Stimulated activated CD4-positive, alpha-beta T cell treated with anti-CD3 and anti-CD28 coated beads, Interleukin-1b, Interleukin-23, amount 100 ng/mL, for 48 hours (primary cell): ENCODE data around the gene QSOX1.
"Not testable (repeated sequence)": the region's sequence is repeated elsewhere in the genome, so short reads cannot be mapped to it uniquely, and the experiment has no call there.

Experiments
- DNase-seq: peaks from one replicate; pipeline ENCODE4 v3.0.0-alpha.2; 2020

Gene QSOX1, protein sequence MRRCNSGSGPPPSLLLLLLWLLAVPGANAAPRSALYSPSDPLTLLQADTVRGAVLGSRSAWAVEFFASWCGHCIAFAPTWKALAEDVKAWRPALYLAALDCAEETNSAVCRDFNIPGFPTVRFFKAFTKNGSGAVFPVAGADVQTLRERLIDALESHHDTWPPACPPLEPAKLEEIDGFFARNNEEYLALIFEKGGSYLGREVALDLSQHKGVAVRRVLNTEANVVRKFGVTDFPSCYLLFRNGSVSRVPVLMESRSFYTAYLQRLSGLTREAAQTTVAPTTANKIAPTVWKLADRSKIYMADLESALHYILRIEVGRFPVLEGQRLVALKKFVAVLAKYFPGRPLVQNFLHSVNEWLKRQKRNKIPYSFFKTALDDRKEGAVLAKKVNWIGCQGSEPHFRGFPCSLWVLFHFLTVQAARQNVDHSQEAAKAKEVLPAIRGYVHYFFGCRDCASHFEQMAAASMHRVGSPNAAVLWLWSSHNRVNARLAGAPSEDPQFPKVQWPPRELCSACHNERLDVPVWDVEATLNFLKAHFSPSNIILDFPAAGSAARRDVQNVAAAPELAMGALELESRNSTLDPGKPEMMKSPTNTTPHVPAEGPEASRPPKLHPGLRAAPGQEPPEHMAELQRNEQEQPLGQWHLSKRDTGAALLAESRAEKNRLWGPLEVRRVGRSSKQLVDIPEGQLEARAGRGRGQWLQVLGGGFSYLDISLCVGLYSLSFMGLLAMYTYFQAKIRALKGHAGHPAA

DNA sequence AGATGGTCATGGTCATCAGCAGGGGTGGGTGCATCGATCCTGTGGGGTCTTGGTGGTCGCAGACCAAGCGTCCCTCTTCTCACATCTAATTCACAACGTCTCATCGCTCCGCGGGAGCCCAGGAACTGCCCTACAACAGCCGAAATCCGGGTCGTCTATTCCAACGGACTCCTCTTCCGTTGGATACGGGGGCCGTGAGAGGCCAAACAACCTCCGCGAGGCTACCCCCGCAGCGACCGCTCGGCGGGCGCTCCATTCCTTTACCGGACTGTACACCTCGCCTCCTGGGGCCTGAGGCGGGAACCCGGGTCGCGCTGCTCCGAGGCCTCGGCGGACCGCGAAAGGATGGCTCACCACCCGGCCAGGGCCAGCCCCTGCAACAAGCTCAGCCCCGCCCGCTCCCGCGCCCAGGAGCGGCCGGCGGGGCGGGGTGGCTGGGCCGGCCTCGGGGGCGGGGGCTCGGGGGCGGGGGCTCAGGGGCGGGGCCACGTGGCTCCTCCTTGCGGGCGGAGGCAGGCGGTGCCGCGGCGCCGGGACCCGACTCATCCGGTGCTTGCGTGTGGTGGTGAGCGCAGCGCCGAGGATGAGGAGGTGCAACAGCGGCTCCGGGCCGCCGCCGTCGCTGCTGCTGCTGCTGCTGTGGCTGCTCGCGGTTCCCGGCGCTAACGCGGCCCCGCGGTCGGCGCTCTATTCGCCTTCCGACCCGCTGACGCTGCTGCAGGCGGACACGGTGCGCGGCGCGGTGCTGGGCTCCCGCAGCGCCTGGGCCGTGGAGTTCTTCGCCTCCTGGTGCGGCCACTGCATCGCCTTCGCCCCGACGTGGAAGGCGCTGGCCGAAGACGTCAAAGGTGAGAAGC, at the start of gene QSOX1:
TSS of gene QSOX1 (plus strand) at position 545 of the 857 bp plus-strand sequence. CDS start at position 584, 39 bp downstream.
- DNase-seq, result peak; percentile 89

DNA sequence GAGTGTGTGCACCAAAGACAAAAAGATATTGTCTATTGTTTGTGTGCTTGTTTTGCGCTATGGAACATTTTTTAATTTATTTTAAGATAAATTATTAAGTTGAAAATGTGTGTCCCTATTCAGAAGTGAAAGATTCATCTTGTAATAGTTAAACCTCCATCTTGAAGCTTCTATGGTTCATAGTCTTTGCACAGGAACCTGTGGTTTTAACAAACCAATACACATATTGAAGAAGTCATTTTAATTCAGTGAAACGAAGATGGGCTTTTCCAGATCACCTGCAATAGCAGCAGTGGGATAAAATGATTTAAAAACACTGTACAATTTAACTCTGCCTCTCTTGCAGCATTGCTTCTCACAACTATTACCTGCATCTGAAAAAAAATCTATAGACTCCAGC, 42.6 kb upstream of the QSOX1 start:
- DNase-seq, result no peak

DNA sequence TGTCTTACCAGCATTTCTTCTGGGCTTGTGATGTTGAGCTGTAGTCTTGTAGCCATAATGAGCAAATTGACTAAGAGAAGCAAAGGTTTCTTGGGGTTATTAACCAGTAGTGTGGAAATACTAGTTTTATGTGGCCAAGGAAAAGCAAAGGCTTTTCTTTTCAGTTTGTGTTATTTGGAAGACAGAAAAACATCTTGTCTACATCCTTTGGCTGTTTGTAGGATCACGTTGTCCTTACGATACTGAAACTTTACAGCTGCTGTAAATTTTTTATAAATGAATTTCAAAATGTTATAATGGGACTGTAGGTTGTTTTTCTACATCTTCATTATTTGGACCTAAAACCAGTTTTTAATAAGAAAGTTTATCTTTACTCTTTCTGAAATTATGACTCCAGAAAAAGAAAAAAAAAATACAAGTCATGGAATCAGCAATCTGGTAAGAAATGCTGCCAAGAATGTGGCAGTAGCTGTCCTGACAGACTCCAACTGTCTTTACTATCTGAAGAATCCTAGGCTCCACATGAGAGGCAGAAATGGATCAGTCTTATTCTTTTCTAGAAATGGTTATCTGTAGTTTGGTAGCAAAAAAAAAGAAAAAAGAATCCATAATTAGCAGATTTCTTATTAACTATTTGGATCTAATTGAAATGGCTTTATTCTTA, 41.6 kb upstream of the QSOX1 start:
- no peak for DNase-seq

DNA sequence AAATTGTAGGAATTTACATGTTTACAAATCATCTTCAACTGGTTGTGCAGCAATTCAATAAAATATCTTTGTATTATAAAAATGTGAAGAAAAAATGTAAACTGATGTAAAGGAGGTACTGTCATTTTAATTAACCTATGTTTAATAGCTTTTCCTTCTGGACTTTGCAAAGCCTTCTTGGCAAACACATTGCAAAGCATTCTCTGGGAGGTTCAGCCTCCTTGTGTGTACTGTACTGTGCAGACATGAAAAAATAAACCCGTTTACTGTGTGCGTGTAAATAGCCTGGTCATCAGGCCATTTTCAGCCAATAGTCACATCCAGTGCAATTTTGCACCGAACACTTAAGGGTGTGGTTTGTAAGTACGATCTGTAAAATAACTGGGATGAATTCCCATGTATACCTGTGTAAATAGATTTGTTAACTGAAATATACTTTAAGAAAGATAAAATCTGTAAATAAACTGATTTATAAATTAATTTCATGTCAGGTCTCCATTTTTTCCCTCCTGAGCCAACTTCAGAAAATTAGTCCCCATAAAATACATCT, 40.2 kb upstream of the QSOX1 start:
- no peak for DNase-seq

DNA sequence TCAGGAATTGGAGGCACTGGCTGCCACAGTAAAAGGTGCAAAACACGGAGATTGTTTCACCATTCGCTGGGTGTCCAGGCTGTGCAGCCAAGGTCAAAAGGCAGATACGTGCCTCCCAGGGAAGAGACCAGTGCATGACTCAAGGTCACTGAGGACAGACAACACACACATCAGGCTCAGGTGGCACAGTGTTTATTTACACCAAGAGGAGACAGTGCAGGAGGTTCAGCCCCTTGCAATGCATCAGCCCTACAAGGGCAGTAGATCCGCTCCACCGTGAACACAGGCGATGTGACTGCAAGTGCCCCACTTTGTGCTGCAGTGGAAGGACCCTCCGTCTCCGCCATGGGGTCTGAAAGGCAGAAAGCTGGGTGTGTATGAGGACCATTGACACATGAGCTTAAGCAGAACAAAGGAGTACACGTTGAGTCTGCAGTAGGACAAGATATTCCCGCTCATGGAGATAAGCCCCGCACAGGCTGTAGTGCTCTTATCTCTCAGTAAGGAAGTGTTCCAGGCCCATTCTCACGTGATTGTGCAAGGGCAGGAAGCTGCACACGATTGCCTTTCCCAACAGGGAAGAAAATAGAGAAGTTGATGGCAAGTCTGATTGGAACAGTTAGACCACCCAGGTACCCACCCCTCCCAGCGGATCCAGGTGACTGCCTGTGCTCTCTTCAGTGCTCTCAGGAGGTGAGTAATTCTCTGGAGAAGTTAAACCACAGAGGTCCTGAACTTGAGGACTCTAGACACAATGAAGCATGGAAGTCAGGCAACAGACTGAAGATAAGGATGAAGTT, 37.5 kb upstream of the QSOX1 start:
- DNase-seq, result no peak

DNA sequence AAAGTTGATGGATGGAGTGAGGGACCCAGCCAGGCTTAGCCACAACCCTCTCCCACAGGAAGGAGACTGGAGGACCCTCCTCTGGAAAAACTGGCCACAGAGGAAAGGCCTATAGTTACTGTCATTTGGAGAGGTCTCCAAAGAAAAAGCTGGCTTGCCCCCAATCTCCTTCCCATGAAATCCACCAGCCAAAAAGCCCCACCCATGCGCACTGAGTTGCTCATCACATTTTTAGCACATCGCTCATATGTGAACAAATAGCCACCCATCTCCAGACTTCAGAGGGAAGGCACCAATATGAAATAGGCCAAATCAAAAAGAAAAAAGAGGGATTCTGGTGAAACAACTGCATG, 36.9 kb upstream of the QSOX1 start:
- DNase-seq, result no peak

DNA sequence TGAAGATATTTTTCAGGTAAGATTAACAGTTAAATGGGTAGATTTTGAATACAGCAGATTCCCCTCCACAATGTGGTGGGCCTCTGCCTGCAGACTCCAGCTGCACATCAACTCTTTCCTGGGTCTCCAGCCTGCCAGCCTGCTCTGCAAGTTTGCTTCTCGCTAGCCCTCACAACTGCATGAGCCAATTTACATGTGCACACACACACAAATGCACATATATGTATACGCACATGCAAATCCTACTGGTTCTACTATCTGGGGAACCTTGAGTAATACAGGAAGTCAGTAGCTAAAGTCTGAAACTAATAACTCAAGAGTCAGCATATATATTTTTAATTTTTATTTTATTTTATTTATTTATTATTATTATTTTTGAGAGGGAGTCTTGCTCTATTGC, 34.8 kb upstream of the QSOX1 start:
- no peak for DNase-seq

DNA sequence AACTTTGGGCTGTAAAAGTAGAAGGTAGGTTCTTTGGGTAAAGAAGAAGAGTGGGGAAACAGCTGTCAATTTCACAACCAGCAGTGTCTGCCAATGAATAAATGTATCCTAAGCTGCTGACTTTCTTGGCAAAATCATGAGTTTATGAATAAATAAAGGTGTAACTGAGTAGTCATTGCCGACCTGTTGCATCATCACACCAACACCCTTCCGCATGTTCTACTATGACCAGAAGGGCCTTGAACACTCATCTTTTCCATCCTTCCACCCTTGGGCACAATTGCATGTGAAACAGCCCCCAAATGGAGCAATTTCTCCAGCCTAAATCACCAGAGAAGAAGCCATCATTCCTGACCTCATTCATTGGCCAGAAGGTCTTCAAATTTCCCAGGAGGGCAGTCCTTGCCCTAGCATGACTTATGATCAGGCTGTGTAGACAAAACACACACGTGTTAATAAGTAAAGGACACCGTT, 31.2 kb upstream of the QSOX1 start:
- peak; percentile 10 for DNase-seq

DNA sequence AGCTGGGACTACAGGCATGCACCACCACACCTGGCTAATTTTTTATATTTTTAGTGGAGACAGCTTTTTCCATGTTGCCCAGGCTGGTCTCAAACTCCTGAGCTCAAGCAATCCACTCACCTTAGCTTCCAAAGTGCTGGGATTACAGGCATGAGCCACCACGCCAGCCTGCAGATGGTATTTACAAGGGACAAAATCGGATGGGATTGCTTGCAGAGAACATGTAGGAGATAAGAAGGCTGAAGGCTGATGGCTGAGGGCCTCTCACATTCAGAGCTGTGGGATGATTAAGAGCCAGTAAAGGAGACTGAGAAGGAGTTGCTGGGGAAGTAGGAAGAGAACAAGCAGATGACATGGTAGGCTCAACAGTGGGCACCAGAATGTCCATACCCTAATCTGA, 24.0 kb upstream of the QSOX1 start:
- DNase-seq, result no peak

DNA sequence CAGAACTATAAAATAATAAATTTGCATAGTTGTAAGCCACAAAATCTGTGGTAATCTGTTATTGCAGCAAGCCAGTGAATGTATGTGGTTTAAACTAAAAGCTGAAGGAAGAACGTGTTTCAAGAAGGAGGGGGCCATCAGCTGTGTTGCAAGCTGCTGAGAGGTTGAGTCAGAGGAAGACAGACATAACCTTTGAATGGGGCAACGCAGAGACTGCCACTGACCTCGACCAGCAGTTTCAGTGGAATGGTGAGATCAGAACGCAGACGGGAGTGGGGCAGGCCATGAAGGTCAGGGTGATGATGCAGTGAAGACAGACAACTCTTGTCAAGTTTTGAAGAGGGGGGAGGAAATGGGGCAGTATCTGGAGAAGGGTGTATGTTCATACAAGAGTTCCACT, 23.2 kb upstream of the QSOX1 start:
- peak; percentile 62 for DNase-seq

DNA sequence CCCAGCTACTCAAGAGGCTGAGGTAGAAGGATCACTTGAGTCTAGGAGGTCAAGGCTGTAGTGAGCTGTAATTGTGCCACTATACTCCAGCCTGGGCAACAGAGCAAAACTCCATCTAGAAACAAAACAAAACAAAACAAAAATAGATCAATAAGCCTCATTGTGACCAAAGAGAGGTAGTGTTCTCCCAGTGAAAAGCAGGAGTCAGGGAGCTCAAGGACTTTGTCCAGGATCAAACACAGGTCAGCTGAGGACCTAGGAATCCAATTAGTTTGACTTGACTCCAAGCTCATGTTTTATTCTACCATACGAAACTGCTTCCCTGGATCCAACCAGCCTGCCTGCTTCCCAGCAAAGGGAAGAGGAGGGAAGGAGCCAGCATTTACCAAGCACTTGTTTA, 21.5 kb upstream of the QSOX1 start:
- no peak for DNase-seq

DNA sequence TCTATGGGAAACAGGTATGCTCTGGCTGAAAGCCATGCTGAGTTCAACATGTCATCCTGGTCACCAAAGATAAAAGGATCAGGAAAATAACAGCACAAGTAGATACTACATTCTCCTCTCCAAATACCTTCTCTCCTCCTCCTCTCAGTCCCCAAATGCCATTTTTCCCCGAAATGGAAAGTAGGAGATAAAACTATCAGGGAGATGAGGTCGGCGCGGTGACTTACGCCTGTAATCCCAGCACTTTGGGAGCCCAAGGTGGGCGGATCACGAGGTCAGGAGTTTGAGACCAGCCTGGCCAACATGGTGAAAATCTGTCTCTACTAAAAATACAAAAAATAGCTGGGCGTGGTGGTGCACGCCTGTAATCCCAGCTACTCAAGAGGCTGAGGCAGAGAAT, 21.0 kb upstream of the QSOX1 start:
- not testable (repeated sequence) for DNase-seq

DNA sequence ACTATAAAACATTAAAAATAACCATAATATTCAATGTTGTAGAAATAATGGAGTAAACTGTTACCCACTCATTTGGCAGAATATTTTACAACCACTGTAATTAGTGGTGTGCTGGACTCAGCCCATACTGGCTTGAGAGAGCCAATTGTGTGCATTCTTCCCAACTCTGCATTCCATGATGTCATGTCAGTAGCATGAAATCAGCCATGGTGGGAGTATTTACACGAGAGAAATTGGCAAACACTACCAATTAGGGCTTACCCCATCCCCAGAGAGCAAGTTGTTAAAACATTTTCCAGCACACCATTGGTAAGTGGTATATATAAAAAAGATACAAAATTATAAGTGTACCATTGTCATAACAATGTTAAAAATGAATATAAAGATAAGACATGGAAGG, 19.1 kb upstream of the QSOX1 start:
- DNase-seq, result no peak

DNA sequence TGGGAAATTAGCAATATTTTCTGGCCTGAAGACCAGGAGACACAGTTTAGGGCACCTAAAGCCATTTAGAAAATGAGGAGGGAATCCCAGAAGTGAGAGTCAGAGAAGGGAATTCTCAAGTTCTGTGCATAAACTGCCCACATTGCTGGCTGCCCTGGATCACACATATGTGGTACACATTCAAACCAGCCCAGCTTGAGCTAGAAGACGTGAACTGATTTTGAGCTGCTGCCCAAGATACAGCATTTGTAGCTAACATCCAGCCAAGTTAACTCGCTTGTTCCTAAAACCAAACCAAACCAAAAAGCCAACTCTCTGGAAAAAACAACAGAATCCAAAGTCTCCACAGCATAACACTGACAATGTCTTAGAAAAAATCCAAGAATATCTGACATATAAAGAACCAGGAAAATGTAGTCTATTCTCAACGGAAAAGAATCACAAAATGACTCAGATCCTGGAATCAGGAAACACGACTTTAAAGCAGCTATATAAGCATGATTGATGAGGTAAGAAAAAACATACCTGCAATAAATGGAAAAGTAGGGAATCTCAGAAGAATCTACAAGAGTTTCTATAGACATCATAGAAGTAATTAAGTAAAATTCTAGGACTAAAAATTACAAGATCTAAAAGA, 18.2 kb upstream of the QSOX1 start:
- DNase-seq, result no peak

DNA sequence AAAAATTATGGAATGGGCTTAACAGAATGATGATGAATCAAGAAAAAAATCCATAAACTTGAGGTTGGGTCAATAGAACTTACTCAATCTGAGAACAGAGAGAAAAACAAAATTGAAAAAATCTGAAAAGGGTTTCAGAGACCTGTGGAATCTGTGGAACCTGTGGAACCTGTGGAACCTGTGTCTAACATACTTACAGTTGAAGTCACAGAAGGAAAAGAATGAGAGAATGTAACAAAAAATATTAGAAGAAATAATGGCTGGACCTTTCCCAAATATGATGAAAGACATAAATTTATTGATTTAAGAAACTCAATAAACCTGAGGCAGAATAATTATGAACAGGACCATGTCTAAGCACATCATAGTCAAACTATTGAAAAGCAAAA, 17.7 kb upstream of the QSOX1 start:
- no peak for DNase-seq

DNA sequence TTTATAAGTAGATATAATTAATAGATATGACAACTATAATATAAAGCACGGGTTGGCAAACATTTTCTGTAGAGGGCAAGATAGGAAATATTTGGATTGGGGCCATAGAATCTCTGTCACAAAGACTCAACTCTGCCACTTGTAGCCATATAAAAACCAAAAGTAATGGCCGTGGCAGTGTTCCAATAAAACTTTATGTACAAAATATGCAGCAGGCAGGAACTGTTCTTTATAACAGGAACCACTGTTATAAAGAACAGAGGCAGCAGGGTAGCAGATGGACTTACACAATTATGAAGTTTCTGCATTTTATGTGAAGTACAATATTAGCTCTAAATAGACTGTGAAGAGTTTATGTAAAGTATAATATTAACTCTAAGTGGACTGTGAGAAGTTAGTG, 16.9 kb upstream of the QSOX1 start:
- no peak for DNase-seq

DNA sequence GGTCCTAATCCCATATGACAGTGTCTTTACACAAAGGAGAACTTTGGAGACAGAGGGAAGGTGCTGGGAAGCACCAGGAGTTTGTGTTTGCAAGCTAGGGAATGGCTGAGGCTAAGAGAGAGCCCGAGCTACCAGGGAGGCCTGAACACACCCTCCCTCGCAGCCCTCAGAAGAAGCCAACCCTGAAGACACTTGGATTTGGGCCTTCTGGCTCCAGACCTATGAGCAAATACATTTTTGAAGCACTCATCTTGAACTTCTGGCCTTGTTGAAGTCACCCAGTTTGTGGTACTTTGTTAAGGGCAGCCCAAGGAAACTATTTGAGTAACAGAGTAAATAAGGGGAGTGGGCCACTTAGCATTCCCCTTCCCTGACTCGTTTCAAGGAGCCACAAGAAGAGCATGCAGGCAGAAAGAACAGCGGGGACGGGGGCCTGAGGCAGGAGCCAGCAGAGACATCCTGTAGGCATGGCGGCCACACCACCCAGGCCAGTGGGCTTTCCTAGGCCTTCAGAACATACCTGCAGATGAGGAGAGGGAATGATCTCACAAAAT, 13.2 kb upstream of the QSOX1 start:
- DNase-seq, result no peak

DNA sequence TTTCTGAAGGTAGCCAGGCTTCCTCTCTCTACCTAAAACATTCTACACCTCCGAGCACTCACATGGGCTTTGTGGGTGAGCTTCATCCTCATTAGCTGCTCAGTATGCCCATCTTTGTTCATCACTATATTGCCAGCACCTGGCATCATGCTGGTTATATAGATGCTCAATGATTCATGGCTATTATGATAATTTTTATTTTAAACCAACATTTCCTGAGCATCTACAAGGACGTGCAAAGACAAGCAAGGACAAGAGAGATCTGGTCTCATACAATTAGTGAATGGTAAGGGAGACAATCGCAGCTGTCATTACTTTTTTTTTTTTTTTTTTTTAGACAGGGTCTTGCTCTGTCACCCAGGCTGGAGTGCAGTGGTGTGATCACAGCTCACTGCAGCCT, 11.3 kb upstream of the QSOX1 start:
- DNase-seq, result no peak

DNA sequence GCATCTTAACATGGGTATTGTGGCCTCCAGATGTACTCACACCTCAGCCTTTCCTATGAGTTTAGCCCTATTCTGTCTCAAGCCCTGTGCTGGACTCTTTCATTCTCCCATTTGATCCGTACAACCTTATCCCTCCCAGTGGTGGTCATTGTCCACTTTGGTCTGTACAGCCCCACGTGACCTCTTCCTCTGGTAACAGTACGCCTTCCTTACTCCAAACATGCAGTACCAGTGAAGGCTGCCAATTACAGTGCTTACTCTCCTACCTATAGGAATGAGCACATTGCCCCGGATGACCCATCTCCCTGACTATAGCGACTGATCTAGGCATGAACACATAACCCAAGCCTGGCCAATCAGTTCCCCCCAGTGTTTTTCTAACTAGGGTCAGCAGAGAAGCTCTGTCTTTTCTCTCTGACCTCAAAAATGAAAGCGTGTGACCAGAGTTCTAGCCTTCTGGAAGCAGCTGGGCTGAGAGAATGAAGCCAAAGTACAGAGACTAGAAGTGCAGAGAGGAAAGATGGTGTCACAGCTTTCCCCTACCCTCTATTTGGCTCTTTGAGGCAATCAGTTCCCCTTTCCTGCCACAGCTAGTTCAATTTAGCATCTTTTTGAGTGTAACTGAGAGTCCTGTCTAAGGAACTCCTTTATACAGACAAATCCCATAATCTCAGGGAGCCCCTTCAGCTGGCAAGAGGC, 9.9 kb upstream of the QSOX1 start:
- no peak for DNase-seq

DNA sequence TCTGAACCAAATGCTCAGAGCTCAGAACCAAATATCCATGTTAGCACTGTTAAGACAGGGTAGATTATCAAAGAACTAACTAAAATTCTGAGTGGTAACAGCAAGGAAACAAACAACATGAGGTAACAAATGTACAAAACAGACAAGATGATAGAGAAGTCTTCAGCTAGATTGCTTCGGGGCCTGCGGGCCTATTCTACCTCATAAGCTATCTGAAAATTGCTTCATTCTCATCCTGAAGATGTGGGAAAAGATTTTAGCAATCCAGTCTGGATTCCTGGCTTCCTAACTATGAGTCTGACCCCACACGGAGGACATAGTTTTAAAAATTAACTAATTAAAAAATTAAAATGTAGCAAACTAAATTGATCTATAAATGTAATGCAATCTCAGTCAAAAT, 9.2 kb upstream of the QSOX1 start:
- DNase-seq, result no peak
